WTC11 (cell line): ENCODE results near the gene PTK6.

ENCODE experiments used
- GABPB1 ChIP-seq: sonication (generic); formaldehyde crosslinking; IDR thresholded peaks from 2 replicates; pipeline ENCODE4 v1.8.1; 2023; ENCODE audit warnings: mild to moderate bottlenecking, missing genetic modification reagents
- TF ChIP-seq, protein P1 (sequence below): fragments of 200-600 bp; IDR thresholded peaks from 2 replicates; pipeline ENCODE4 v1.8.0; 2022; ENCODE audit warnings: antibody characterized with exemption

DNA sequence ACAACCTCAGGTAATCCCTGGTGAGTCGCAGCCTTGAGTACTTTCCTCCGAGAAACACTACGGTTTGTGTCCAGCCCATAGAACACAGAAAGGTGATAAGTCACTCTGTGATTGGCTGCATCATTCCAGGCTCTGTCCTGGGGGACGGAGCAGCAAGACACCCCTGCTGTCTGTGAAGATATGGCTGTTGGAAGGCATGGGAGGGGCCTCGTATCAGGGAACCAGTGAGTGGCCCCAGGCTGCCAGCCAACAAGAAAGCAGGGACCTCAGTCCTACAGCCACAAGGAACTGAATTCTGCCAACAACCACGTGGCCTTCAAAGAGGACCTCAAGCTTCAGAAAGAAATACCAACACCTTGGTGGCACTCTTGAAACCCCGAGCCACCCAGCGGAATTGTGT lies 31.9 kb downstream of the PTK6 start:
- TF ChIP-seq, protein P1, sequence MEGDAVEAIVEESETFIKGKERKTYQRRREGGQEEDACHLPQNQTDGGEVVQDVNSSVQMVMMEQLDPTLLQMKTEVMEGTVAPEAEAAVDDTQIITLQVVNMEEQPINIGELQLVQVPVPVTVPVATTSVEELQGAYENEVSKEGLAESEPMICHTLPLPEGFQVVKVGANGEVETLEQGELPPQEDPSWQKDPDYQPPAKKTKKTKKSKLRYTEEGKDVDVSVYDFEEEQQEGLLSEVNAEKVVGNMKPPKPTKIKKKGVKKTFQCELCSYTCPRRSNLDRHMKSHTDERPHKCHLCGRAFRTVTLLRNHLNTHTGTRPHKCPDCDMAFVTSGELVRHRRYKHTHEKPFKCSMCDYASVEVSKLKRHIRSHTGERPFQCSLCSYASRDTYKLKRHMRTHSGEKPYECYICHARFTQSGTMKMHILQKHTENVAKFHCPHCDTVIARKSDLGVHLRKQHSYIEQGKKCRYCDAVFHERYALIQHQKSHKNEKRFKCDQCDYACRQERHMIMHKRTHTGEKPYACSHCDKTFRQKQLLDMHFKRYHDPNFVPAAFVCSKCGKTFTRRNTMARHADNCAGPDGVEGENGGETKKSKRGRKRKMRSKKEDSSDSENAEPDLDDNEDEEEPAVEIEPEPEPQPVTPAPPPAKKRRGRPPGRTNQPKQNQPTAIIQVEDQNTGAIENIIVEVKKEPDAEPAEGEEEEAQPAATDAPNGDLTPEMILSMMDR = no peak
- TF ChIP-seq GABPB1 (CRISPR knock-in tag) = no peak
